GM06990 (cell line): Measurements from ENCODE around the gene GNL1.

ENCODE experiments used
- DNase-seq: peaks from one replicate; pipeline ENCODE4 v3.0.0-alpha.2; 2011; ENCODE audit not compliant: insufficient read length; ENCODE audit errors: extremely low read depth
- H3K27me3 ChIP-seq: replicated peaks from 2 replicates; pipeline ENCODE4 v1.6.0; 2011; ENCODE audit warnings: low read length; ENCODE audit not compliant: control insufficient read depth, insufficient read depth
- H3K36me3 ChIP-seq: 2 replicates; pipeline ENCODE4 v1.5.1; 2011; ENCODE audit warnings: low read length; ENCODE audit not compliant: control insufficient read depth, insufficient read depth
- H3K4me3 ChIP-seq: replicated peaks from 2 replicates; pipeline ENCODE4 v1.5.1; 2011; ENCODE audit warnings: low read depth, mild to moderate bottlenecking, control low read depth, low read length
- TF ChIP-seq, protein P1 (sequence below): IDR thresholded peaks from 2 replicates; pipeline ENCODE4 v1.5.1; 2011; ENCODE audit warnings: low read length, control low read depth, mild to moderate bottlenecking, inconsistent platforms; ENCODE audit not compliant: insufficient read depth, poor library complexity, severe bottlenecking

GNL1 gene

DNA sequence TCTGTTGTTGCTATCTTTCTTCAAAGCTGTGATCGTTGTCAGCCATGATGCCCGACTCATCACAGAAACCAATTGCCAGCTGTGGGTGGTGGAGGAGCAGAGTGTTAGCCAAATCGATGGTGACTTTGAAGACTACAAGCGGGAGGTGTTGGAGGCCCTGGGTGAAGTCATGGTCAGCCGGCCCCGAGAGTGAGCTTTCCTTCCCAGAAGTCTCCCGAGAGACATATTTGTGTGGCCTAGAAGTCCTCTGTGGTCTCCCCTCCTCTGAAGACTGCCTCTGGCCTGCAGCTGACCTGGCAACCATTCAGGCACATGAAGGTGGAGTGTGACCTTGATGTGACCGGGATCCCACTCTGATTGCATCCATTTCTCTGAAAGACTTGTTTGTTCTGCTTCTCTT lies 34.2 kb upstream of the GNL1 start:
- Histone ChIP-seq H3K27me3 (no peaks in the 10 kb centered on the region), H3K36me3 (peaks cover 36% of the 10 kb centered on the region), H3K4me3 (no peak overlapping the region)
- TF ChIP-seq, protein P1, sequence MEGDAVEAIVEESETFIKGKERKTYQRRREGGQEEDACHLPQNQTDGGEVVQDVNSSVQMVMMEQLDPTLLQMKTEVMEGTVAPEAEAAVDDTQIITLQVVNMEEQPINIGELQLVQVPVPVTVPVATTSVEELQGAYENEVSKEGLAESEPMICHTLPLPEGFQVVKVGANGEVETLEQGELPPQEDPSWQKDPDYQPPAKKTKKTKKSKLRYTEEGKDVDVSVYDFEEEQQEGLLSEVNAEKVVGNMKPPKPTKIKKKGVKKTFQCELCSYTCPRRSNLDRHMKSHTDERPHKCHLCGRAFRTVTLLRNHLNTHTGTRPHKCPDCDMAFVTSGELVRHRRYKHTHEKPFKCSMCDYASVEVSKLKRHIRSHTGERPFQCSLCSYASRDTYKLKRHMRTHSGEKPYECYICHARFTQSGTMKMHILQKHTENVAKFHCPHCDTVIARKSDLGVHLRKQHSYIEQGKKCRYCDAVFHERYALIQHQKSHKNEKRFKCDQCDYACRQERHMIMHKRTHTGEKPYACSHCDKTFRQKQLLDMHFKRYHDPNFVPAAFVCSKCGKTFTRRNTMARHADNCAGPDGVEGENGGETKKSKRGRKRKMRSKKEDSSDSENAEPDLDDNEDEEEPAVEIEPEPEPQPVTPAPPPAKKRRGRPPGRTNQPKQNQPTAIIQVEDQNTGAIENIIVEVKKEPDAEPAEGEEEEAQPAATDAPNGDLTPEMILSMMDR: no peak
- DNase-seq: no peak

- TF ChIP-seq, protein P1: no peak
- Histone ChIP-seq H3K36me3 (peaks cover 41% of the 10 kb centered on the region), H3K4me3 (no peak overlapping the region), H3K27me3 (no peaks in the 10 kb centered on the region)
- no peak for DNase-seq
Measured at GRCh38 chr6:30589754-30590358, 33.6 kb upstream of the GNL1 start.

GRCh38 chr6:30583921-30584320 lies 27.6 kb upstream of the GNL1 start:
- Histone ChIP-seq H3K4me3 (no peak overlapping the region), H3K36me3 (peaks cover 38% of the 10 kb centered on the region), H3K27me3 (no peaks in the 10 kb centered on the region)
- no peak for DNase-seq
- TF ChIP-seq, protein P1: no peak

DNA sequence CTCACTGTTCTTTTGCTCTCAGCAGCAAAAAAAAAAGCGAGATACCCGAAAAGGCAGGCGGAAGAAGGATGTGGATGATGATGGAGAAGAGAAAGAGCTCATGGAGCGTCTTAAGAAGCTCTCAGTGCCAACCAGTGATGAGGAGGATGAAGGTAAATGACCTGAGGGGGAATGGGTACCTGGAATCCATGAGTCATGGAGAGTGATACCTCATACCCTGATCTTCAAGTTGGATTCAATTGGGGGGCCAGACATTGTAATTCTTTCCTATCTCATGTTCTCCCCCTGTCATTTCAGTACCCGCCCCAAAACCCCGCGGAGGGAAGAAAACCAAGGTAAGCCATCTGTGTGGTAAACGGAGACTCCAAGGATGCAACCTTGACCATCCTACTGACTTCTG lies 21.8 kb upstream of the GNL1 start:
- Histone ChIP-seq H3K36me3 (peaks cover 20% of the 10 kb centered on the region), H3K27me3 (no peaks in the 10 kb centered on the region), H3K4me3 (no peak overlapping the region)
- TF ChIP-seq, protein P1: no peak
- DNase-seq: no peak

- no peak overlapping the region for H3K4me3 ChIP-seq
- H3K36me3 ChIP-seq: peaks cover 11% of the 10 kb centered on the region
- TF ChIP-seq, protein P1: no peak
- H3K27me3 ChIP-seq: no peaks in the 10 kb centered on the region
- DNase-seq: no peak
Measured at GRCh38 chr6:30573113-30573512, 16.8 kb upstream of the GNL1 start.

DNA sequence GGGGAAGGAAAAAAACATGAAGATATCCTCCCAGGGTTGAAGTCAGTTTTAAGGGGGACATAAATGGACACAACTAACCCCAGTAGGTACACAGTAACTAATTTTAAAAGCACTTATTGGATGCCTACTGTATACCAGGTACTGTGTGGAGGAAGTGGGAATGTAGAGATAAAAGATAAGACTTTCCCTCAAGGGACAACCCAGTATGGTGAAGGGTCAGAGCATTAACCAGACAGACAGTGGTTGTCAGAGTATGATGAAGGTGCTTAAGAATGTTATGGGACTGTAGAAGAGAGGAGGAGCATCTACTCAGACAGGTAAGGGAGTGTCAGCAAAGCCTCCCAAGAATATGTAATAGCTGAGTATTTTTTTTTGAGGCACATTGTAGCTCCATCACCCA lies 15.9 kb upstream of the GNL1 start:
- TF ChIP-seq, protein P1: no peak
- H3K4me3 ChIP-seq: peak overlapping the region; percentile 92
- H3K27me3 ChIP-seq: no peaks in the 10 kb centered on the region
- H3K36me3 ChIP-seq: peaks cover 5% of the 10 kb centered on the region
- DNase-seq: no peak
